ENCODE data around the gene OSBPL6. TPM values are rescaled to one million over a fixed set of nuclear protein-coding genes. Genes with fewer than 3 reads are reported as not detected.

The OSBPL6 gene
- total and polyA plus RNA-seq, 9 of the 15 experiments (the other 6 are each of a cell fraction or from before 2014, with no cell fraction given), result 3.4 to 12.7 (median 9.3) TPM

- TF ChIP-seq ZNF384 (IDR thresholded peaks at IDR 0.05; ENCODE audit: low read depth, low read length) (peak; percentile 60; the same call in 1 of the 2 replicates), ZFX (CRISPR knock-in tag; IDR thresholded peaks at IDR 0.05) (no peak), ZBTB12 (CRISPR knock-in tag; IDR thresholded peaks at IDR 0.05) (no peak), ARID1B (IDR thresholded peaks at IDR 0.05) (peak; percentile 22; the same call in 1 of the 2 replicates), MCM5 (IDR thresholded peaks at IDR 0.05; ENCODE audit: low read depth) (no peak), TAL1 (IDR thresholded peaks at IDR 0.05) (peak; percentile 6; the same call in 1 of the 2 replicates), CBFA2T3 (IDR thresholded peaks at IDR 0.05) (peak; percentile 35; the same call in 1 of the 2 replicates), NFE2L1 (tag; IDR thresholded peaks at IDR 0.05; ENCODE audit: borderline replicate concordance, low read depth) (no peak), ELF1 (tag; IDR thresholded peaks at IDR 0.05) (no peak), TCF3 (CRISPR knock-in tag; IDR thresholded peaks at IDR 0.05) (peak; percentile 55), PKNOX1 (IDR thresholded peaks at IDR 0.05) (peak; percentile 77), MYBL2 (IDR thresholded peaks at IDR 0.05; ENCODE audit: low read depth) (no peak), MYBL2 (CRISPR knock-in tag; IDR thresholded peaks at IDR 0.05; ENCODE audit: borderline replicate concordance) (no peak)
- Histone ChIP-seq H3K9ac (ENCODE audit: insufficient read depth in 1 of 2, low read depth in 2 of 2, low read length in 2 of 2) (no peak overlapping the region), H2AFZ (ENCODE audit: low read depth, low read length) (no peak overlapping the region), H3K79me2 (ENCODE audit: control insufficient read depth, insufficient read depth, low read length) (peaks cover 20% of the 10 kb centered on the region; the same call in 1 of the 3 replicates), H3K9me1 (ENCODE audit: control insufficient read depth, insufficient read depth, low read length) (no peaks in the 10 kb centered on the region), H4K20me1 (replicated peaks; ENCODE audit: control insufficient read depth, insufficient read depth, low read length) (0 out of 2 replicates have a peak, but pooled peaks cover 4% of the 10 kb centered on the region), H3K36me3 (ENCODE audit: control insufficient read depth, insufficient read depth, low read length) (no peaks in the 10 kb centered on the region), H3K4me2 (ENCODE audit: insufficient read depth, low read length) (no peak overlapping the region), H3K9me3 (replicated peaks; ENCODE audit: control insufficient read depth, insufficient read depth, low read depth, low read length) (no peaks in the 10 kb centered on the region), H3K4me3 (no peak overlapping the region), H3K4me1 (replicated peaks in 1 of 2; ENCODE audit: control insufficient read depth in 2 of 2, insufficient read depth in 2 of 2, low read length in 2 of 2) (peaks cover 13 to 18% of the 10 kb centered on the region in 2 experiments; a peak in 4 of 5 replicates), H3K27ac (ENCODE audit: extremely low read depth, low read depth, low read length) (no peak overlapping the region), H3K27me3 (ENCODE audit: control insufficient read depth in 2 of 2, insufficient read depth in 2 of 2, low read length in 2 of 2) (peaks cover 0 to 4% of the 10 kb centered on the region in 2 experiments; a peak in 2 of 5 replicates)
- intact Hi-C loops (cut with micrococcal nuclease) (loop anchor here (5.0 kb wide), 2 partner anchors 73 to 213 kb away; no protein-coding TSS in a partner anchor), in situ Hi-C loops (cut with MboI) (no loop called here)
- CTCF ChIA-PET (ENCODE audit: low intra/inter-chr PET ratio), result no interaction called here
- no TSS peak for BruUV-seq (replicated peaks)
- ATAC-seq (no peak), DNase-seq (ENCODE audit: extremely low read depth in 1 of 4, low spot score in 3 of 4) (peak in 2 of 4 experiments; percentile 47 to 57), FAIRE-seq (no peak)
- WGBS (ENCODE audit: insufficient coverage, low coverage, missing lambda C conversion rate), result 8% methylated on average over 1 of the region's 1 CpG
- POLR2A ChIA-PET, result interaction anchor here (0.6 kb wide), 1 partner anchor 19 kb away, joined by 3 read pairs; no protein-coding TSS in a partner anchor
Observed at GRCh38 chr2:178199334-178199733, 5.0 kb downstream of the OSBPL6 start.
